H9 (cell line): ENCODE measurements around the gene FAM227A. TPM values are rescaled to one million over a fixed set of nuclear protein-coding genes. Genes with fewer than 3 reads are reported as not detected.

Source experiments
- DNase-seq: peaks from one replicate; pipeline ENCODE4 v3.0.0-alpha.2; 2017
- H2AFZ ChIP-seq: one replicate; pipeline ENCODE4 v1.6.1; 2013; ENCODE audit warnings: mild to moderate bottlenecking, low read length, control low read depth, moderate library complexity
- H2AK5ac ChIP-seq: 2 replicates; pipeline ENCODE4 v1.6.1; 2013; ENCODE audit warnings: low read length, control low read depth, mixed read lengths; ENCODE audit not compliant: insufficient read length
- H2BK120ac ChIP-seq: one replicate; pipeline ENCODE4 v1.6.1; 2013; ENCODE audit warnings: low read depth, mild to moderate bottlenecking, low read length, control low read depth, inconsistent platforms; ENCODE audit not compliant: poor library complexity, severe bottlenecking
- H2BK12ac ChIP-seq: 2 replicates; pipeline ENCODE4 v1.6.1; 2013; ENCODE audit warnings: low read length, control low read depth, mixed read lengths, low read depth; ENCODE audit not compliant: insufficient read length
- H2BK15ac ChIP-seq: 2 replicates; pipeline ENCODE4 v1.6.1; 2013; ENCODE audit warnings: low read depth, low read length, control low read depth
- H2BK20ac ChIP-seq: one replicate; pipeline ENCODE4 v1.6.1; 2013; ENCODE audit warnings: low read depth, mild to moderate bottlenecking, low read length, control low read depth, inconsistent platforms; ENCODE audit not compliant: poor library complexity, severe bottlenecking
- H2BK5ac ChIP-seq: 2 replicates; pipeline ENCODE4 v1.6.1; 2013; ENCODE audit warnings: low read length, control low read depth, mixed read lengths; ENCODE audit not compliant: insufficient read length
- H3K14ac ChIP-seq: 2 replicates; pipeline ENCODE4 v1.6.1; 2013; ENCODE audit warnings: low read length, control low read depth; ENCODE audit not compliant: insufficient read depth
- H3K18ac ChIP-seq: 2 replicates; pipeline ENCODE4 v1.6.1; 2013; ENCODE audit warnings: low read depth, mild to moderate bottlenecking, mixed read lengths, low read length, control low read depth; ENCODE audit not compliant: insufficient read length
- H3K23ac ChIP-seq: 2 replicates; pipeline ENCODE4 v1.6.1; 2013; ENCODE audit warnings: low read length, control low read depth, mixed read lengths, low read depth; ENCODE audit not compliant: insufficient read length
- H3K23me2 ChIP-seq: 2 replicates; pipeline ENCODE4 v1.6.1; 2013; ENCODE audit warnings: low read depth, mild to moderate bottlenecking, mixed read lengths, low read length, control low read depth; ENCODE audit not compliant: insufficient read length, poor library complexity, severe bottlenecking
- H3K27ac ChIP-seq: 2 replicates; pipeline ENCODE4 v1.5.1; 2013; ENCODE audit warnings: low read length, control low read depth, mixed read lengths, low read depth; ENCODE audit not compliant: insufficient read length
- H3K27me3 ChIP-seq: 2 replicates; pipeline ENCODE4 v1.6.1; 2013; ENCODE audit warnings: low read length, control low read depth, inconsistent platforms; ENCODE audit not compliant: insufficient read depth
- H3K4ac ChIP-seq: 2 replicates; pipeline ENCODE4 v1.6.1; 2013; ENCODE audit warnings: low read depth, mild to moderate bottlenecking, control low read depth, inconsistent platforms, low read length, moderate library complexity
- H3K4me1 ChIP-seq: 2 replicates; pipeline ENCODE4 v1.6.1; 2013; ENCODE audit warnings: low read length, control low read depth, inconsistent platforms; ENCODE audit not compliant: insufficient read depth
- H3K4me2 ChIP-seq: 2 replicates; pipeline ENCODE4 v1.6.1; 2013; ENCODE audit warnings: low read length, control low read depth, mixed read lengths; ENCODE audit not compliant: insufficient read length, insufficient read depth
- H3K56ac ChIP-seq: 2 replicates; pipeline ENCODE4 v1.6.1; 2013; ENCODE audit warnings: low read depth, mild to moderate bottlenecking, mixed read lengths, low read length, control low read depth; ENCODE audit not compliant: insufficient read length
- H3K79me1 ChIP-seq: 2 replicates; pipeline ENCODE4 v1.6.1; 2013; ENCODE audit warnings: low read depth, mild to moderate bottlenecking, moderate library complexity, low read length, control low read depth, inconsistent platforms; ENCODE audit not compliant: insufficient read depth, poor library complexity, severe bottlenecking
- H3K79me2 ChIP-seq: 2 replicates; pipeline ENCODE4 v1.6.1; 2013; ENCODE audit warnings: low read length, control low read depth, inconsistent platforms; ENCODE audit not compliant: insufficient read depth
- H3K9ac ChIP-seq: 2 replicates; pipeline ENCODE4 v1.6.1; 2013; ENCODE audit warnings: low read length, control low read depth, mixed read lengths; ENCODE audit not compliant: insufficient read length; ENCODE audit errors: extremely low read depth
- H3K9me3 ChIP-seq: one replicate; pipeline ENCODE4 v1.6.1; 2013; ENCODE audit warnings: low read depth, low read length, inconsistent platforms; ENCODE audit not compliant: control insufficient read depth
- H3T11ph ChIP-seq: one replicate; pipeline ENCODE4 v1.6.1; 2013; ENCODE audit warnings: mild to moderate bottlenecking, low read length, control low read depth, inconsistent platforms
- H4K20me1 ChIP-seq: one replicate; pipeline ENCODE4 v1.6.1; 2013; ENCODE audit not compliant: control insufficient read depth, insufficient read length, insufficient read depth
- H4K5ac ChIP-seq: 2 replicates; pipeline ENCODE4 v1.6.1; 2013; ENCODE audit warnings: low read depth, mild to moderate bottlenecking, mixed read lengths, low read length, control low read depth; ENCODE audit not compliant: insufficient read length
- H4K8ac ChIP-seq: replicated peaks from 2 replicates; pipeline ENCODE4 v1.6.1; 2013; ENCODE audit warnings: low read length, control low read depth, mixed read lengths, low read depth; ENCODE audit not compliant: insufficient read length
- H4K91ac ChIP-seq: 2 replicates; pipeline ENCODE4 v1.6.1; 2013; ENCODE audit warnings: low read depth, mild to moderate bottlenecking, moderate library complexity, mixed read lengths, low read length, control low read depth; ENCODE audit not compliant: insufficient read length
- H3K27ac Mint-ChIP-seq, 3 experiments: 2 replicates in 2 of 3; 3 replicates in 1 of 3; pipeline ENCODE4 v1.8.0; 2020 to 2021; ENCODE audit warnings: mixed read lengths in 3 of 3, mild to moderate bottlenecking in 1 of 3, moderate library complexity in 1 of 3
- H3K27me3 Mint-ChIP-seq: 2 replicates; pipeline ENCODE4 v1.8.0; 2021; ENCODE audit warnings: low read depth, mild to moderate bottlenecking, moderate library complexity, mixed read lengths
- H3K36me3 Mint-ChIP-seq, 3 experiments: 2 replicates in 2 of 3; 3 replicates in 1 of 3; pipeline ENCODE4 v1.8.0; 2020 to 2021; ENCODE audit warnings: low read depth in 3 of 3, mixed read lengths in 3 of 3; ENCODE audit not compliant: insufficient read depth in 1 of 3
- H3K4me1 Mint-ChIP-seq, 2 experiments: 2 replicates each; pipeline ENCODE4 v1.8.0; 2020; ENCODE audit warnings: mixed read lengths in 2 of 2
- H3K4me3 Mint-ChIP-seq, 2 experiments: 2 replicates in 1 of 2; 3 replicates in 1 of 2; pipeline ENCODE4 v1.8.0; 2020 to 2021; ENCODE audit warnings: mild to moderate bottlenecking in 2 of 2, mixed read lengths in 2 of 2, moderate library complexity in 1 of 2
- H3K9me3 Mint-ChIP-seq, 2 experiments: 2 replicates in 1 of 2; 3 replicates in 1 of 2; pipeline ENCODE4 v1.8.0; 2020; ENCODE audit warnings: mild to moderate bottlenecking in 2 of 2, mixed read lengths in 2 of 2, moderate library complexity in 1 of 2
- CTCF ChIP-seq: fragments of 200-600 bp; sonication (generic); conservative IDR thresholded peaks from 3 replicates; pipeline ENCODE4 v1.8.0; 2021; ENCODE audit warnings: antibody characterized with exemption, mild to moderate bottlenecking
- WGBS: extraction: QIAGEN DNeasy Blood & Tissue Kit; methylation state at CpG from one replicate; pipeline ENCODE4 v1.1.7; 2013; ENCODE audit warnings: missing lambda C conversion rate, low lambda C conversion rate, mixed read lengths; ENCODE audit not compliant: insufficient read length; ENCODE audit errors: extremely low coverage; 5-methylcytosine and 5-hydroxymethylcytosine counted together
- total RNA-seq: library from RNA; stranded (reverse); gene quantifications from 2 replicates; pipeline ENCODE4 v1.2.1, GENCODE V29; 2021

The FAM227A gene
- total RNA-seq, 1 experiment from 2014 or later: 3.6 TPM

DNA sequence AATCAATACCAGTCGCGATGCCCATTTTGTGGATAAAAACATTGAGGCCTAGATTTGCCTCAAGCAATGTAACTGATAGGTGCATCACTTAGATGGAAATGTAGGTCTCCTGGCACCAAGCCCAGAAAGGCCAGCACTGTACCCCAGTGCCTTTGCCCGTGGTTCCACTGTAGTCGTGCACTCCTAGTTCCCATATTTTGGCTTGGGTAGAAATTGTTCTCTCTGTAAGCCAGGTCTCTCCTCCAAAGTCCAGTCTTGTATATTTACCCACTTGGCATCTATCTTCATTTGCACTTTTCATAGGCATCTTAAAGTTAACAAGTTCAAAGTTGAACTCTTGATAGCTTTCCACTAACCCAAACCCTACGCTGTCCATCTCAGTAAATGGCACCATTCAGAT, 44.6 kb downstream of the FAM227A start:
- H3K4me1 ChIP-seq: 0 out of 2 replicates have a peak, but pooled peaks cover 2% of the 10 kb centered on the region
- no peaks in the 10 kb centered on the region for H3K9me3 Mint-ChIP-seq
- no peak overlapping the region for H3K27ac Mint-ChIP-seq
- no peak overlapping the region for H2BK20ac ChIP-seq
- no peaks in the 10 kb centered on the region for H4K20me1 ChIP-seq
- H3K18ac ChIP-seq: no peak overlapping the region
- H4K91ac ChIP-seq: no peak overlapping the region
- H2BK15ac ChIP-seq: no peak overlapping the region
- H3K23ac ChIP-seq: no peak overlapping the region
- H2BK120ac ChIP-seq: no peak overlapping the region
- no peak for DNase-seq
- no peak overlapping the region for H3K27ac ChIP-seq
- no peak overlapping the region for H3K4me3 Mint-ChIP-seq
- no peak overlapping the region for H3K4me2 ChIP-seq
- no peak overlapping the region for H2BK12ac ChIP-seq
- no peak overlapping the region for H3K56ac ChIP-seq
- peaks cover 2 to 20% (median 10%) of the 10 kb centered on the region in 3 experiments; a peak in 6 of 7 replicates for H3K36me3 Mint-ChIP-seq
- H3K14ac ChIP-seq: no peak overlapping the region
- no peak overlapping the region for H3K4ac ChIP-seq
- no peak overlapping the region for H2BK5ac ChIP-seq
- H3K9ac ChIP-seq: no peak overlapping the region
- H2AFZ ChIP-seq: no peak overlapping the region
- H3K23me2 ChIP-seq: no peaks in the 10 kb centered on the region
- no peaks in the 10 kb centered on the region for H3K79me1 ChIP-seq
- no peaks in the 10 kb centered on the region for H3K9me3 ChIP-seq
- no peak for TF ChIP-seq CTCF
- H3K4me1 Mint-ChIP-seq: peaks cover 8 to 13% of the 10 kb centered on the region in 2 experiments
- H2AK5ac ChIP-seq: no peak overlapping the region
- no CpG with 5 or more reads among the region's 5 CpGs for WGBS
- no peak overlapping the region for H4K5ac ChIP-seq
- no peak overlapping the region for H3T11ph ChIP-seq
- H3K79me2 ChIP-seq: no peaks in the 10 kb centered on the region
- H3K27me3 Mint-ChIP-seq: peaks cover 2% of the 10 kb centered on the region; the same call in 1 of the 2 replicates
- no peaks in the 10 kb centered on the region; the same call in 1 of the 2 replicates for H3K27me3 ChIP-seq
- H4K8ac ChIP-seq: no peak overlapping the region
